Gastrocnemius medialis (tissue), 4 donors: Measurements from ENCODE around the gene COMP. TPM values are rescaled to one million over a fixed set of nuclear protein-coding genes. Genes with fewer than 3 reads are reported as not detected.
A peak's percentile ranks its signal among the peaks of the same experiment; 100 is the strongest.

ENCODE experiments used
- ATAC-seq, 2 donors: fragments of 150-250 bp; one replicate each; pipeline ENCODE4 v1.9.1; 2016
- DNase-seq, 2 donors: peaks; one replicate each; pipeline ENCODE4 v3.0.0-alpha.2; 2019
- H3K27ac ChIP-seq, 4 donors: fragments of 200-600 bp; sonication (generic); 1 replicate in 1 of 4; 2 replicates in 3 of 4; pipeline ENCODE4 v1.5.1; 2016 to 2018; ENCODE audit warnings: mild to moderate bottlenecking in 2 of 4, moderate library complexity in 1 of 4
- H3K27me3 ChIP-seq, 3 donors: fragments of 200-600 bp; sonication (generic) in 2 of 3; 1 replicate in 1 of 3; 2 replicates in 2 of 3; pipeline versions ENCODE4 v1.5.1 to v1.6.0; 2016 to 2019; ENCODE audit warnings: mild to moderate bottlenecking in 1 of 3, moderate library complexity in 1 of 3
- H3K36me3 ChIP-seq, 2 donors: fragments of 200-600 bp; sonication (generic) in 1 of 2; one replicate each; pipeline ENCODE4 v1.5.1; 2017 to 2018
- H3K4me1 ChIP-seq, 2 donors: fragments of 200-600 bp; sonication (generic) in 1 of 2; one replicate each; pipeline ENCODE4 v1.5.1; 2016 to 2017; ENCODE audit warnings: mild to moderate bottlenecking in 2 of 2
- H3K4me3 ChIP-seq, 4 donors: fragments of 200-600 bp; sonication (generic) in 3 of 4; 1 replicate in 1 of 4; 2 replicates in 3 of 4; pipeline ENCODE4 v1.5.1; 2016 to 2019; ENCODE audit warnings: mild to moderate bottlenecking in 2 of 4
- H3K9me3 ChIP-seq, 3 donors: fragments of 200-600 bp; sonication (generic) in 2 of 3; 1 replicate in 1 of 3; 2 replicates in 2 of 3; pipeline ENCODE4 v1.5.1; 2016 to 2019
- POLR2A ChIP-seq, 2 donors: fragments of 450-650 bp; IDR thresholded peaks; one replicate each; pipeline ENCODE4 v1.6.1; 2017; ENCODE audit warnings: antibody characterized with exemption in 2 of 2, mild to moderate bottlenecking in 2 of 2, moderate library complexity in 2 of 2
- in situ Hi-C, 4 donors: fragments of 200-750 bp; cut with MboI; loops; one replicate each; pipeline versions ENCODE4 v1.15.0 to v1.8.0; 2017; ENCODE audit warnings: low sequenced_read_pairs in 4 of 4
- intact Hi-C: fragments of 100-400 bp; cut with DNase I; formaldehyde crosslinking; loops from one replicate; pipeline ENCODE4 v1.15.1; 2023; ENCODE audit warnings: low total_unique reads
- total RNA-seq, 4 donors: library from RNA; depleted of rRNA; stranded (reverse); fragments of >200 nt; gene quantifications; one replicate each; pipeline versions ENCODE4 v1.1.0 to v1.2.3, GENCODE V29; 2016
- TF ChIP-seq, protein P1 (sequence below), 5 experiments: fragments of 450-650 bp in 3 of 5; fragments of 200-600 bp in 2 of 5; sonication (generic) in 2 of 5; IDR thresholded peaks in 4 of 5; conservative IDR thresholded peaks in 1 of 5; 1 replicate in 4 of 5; 2 replicates in 1 of 5; pipeline ENCODE4 v1.5.1; 2016 to 2019; ENCODE audit warnings: antibody characterized with exemption in 5 of 5, mild to moderate bottlenecking in 3 of 5, moderate library complexity in 3 of 5

Gene COMP
- total RNA-seq, 4 donors from 2014 or later = 0.24 to 77.8 (median 1.3) TPM; not detected in 1

DNA sequence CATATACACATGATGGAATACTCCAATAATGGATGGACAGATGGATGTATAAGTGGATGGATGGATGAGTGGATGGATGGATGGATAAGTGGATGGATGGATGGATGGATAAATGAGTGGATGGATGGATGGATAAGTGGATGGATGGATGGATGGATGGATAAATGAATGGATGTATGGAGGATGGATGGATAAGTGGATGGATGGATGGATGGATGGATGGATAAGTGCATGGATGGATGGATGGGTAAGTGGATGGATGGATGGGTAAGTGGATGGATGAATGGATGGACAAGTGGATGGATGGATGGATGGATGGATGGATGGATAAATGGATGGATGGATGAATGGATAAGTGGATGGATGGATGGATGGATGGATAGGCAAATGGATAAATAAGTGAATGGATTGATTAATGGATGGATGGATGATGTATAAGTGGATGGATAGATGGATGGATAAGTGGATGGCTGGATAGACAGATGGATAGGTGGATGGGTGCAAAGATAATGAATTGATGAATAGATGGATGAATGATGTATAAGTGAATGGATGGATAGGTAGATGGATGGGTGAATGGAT lies 8.4 kb upstream of the COMP start:
- no peak overlapping the region for H3K4me3 ChIP-seq
- H3K4me1 ChIP-seq = no peaks in the 10 kb centered on the region
- no peaks in the 10 kb centered on the region for H3K9me3 ChIP-seq
- ATAC-seq (no peak), DNase-seq (no peak)
- in situ Hi-C loops (no loop called here), intact Hi-C loops (no loop called here)
- peaks cover 19 to 37% (median 24%) of the 10 kb centered on the region in 3 donors for H3K27me3 ChIP-seq
- TF ChIP-seq, protein P1, sequence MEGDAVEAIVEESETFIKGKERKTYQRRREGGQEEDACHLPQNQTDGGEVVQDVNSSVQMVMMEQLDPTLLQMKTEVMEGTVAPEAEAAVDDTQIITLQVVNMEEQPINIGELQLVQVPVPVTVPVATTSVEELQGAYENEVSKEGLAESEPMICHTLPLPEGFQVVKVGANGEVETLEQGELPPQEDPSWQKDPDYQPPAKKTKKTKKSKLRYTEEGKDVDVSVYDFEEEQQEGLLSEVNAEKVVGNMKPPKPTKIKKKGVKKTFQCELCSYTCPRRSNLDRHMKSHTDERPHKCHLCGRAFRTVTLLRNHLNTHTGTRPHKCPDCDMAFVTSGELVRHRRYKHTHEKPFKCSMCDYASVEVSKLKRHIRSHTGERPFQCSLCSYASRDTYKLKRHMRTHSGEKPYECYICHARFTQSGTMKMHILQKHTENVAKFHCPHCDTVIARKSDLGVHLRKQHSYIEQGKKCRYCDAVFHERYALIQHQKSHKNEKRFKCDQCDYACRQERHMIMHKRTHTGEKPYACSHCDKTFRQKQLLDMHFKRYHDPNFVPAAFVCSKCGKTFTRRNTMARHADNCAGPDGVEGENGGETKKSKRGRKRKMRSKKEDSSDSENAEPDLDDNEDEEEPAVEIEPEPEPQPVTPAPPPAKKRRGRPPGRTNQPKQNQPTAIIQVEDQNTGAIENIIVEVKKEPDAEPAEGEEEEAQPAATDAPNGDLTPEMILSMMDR (IDR thresholded peaks at IDR 0.05 in 4 of 5, conservative IDR thresholded peaks at IDR 0.05 in 1 of 5) = no peak
- no peak for TF ChIP-seq POLR2A (IDR thresholded peaks at IDR 0.05)
- H3K36me3 ChIP-seq = no peaks in the 10 kb centered on the region
- no peak overlapping the region for H3K27ac ChIP-seq

DNA sequence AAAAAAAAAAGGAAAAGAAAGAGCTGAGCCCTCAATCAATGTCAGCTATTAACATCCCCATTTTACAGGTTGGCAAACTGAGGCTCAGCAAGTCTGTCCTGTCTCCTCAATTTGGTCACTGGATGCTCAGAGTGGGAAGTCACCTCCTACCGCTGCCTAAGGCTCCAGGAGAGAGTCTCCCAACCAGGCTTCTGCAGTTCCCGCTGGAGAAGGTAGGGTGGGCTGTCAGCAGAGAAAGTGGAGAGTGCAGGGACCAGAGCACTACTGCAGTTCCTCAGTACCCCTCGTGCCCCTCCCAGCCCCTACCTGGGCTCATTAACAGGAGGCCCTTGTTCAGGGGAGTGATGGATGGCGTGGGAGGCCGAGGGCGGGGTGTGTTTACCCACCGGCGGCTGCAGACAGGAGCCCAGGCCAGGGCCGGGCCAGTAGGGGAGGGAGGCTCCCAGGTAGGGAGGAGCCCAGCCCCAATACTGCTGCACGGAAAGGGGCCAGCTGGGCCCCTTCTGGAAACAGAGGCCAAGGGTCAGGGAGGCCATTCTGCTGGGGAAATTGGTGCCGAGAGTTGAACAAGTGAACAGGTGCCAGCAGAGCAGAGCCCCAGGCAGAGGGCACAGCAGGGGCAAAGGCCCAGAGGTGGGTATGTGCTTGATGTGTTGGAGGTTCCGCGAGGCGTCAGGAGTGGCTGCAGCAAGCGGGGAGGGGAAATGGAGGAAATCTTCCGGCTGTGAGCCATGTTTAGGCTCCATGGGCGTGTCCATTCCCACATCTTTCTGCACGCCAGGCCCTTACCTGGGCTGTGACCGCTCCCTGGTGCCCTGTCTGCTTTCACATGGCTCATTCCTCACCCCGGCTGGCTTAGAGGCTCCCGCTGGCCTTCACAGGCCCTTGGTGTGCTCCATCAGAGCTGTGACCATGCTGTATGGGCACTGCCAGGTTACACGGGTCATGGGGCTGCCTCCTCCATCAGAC lies 7.6 kb upstream of the COMP start:
- intact Hi-C loops (no loop called here), in situ Hi-C loops (no loop called here)
- Histone ChIP-seq H3K27ac (no peak overlapping the region), H3K36me3 (no peaks in the 10 kb centered on the region), H3K4me3 (no peak overlapping the region), H3K4me1 (no peaks in the 10 kb centered on the region), H3K27me3 (peaks cover 19 to 35% (median 24%) of the 10 kb centered on the region in 3 donors), H3K9me3 (no peaks in the 10 kb centered on the region)
- no peak for DNase-seq
- no peak for ATAC-seq
- no peak for TF ChIP-seq POLR2A (IDR thresholded peaks at IDR 0.05)
- TF ChIP-seq, protein P1 (IDR thresholded peaks at IDR 0.05 in 4 of 5, conservative IDR thresholded peaks at IDR 0.05 in 1 of 5) = no peak

DNA sequence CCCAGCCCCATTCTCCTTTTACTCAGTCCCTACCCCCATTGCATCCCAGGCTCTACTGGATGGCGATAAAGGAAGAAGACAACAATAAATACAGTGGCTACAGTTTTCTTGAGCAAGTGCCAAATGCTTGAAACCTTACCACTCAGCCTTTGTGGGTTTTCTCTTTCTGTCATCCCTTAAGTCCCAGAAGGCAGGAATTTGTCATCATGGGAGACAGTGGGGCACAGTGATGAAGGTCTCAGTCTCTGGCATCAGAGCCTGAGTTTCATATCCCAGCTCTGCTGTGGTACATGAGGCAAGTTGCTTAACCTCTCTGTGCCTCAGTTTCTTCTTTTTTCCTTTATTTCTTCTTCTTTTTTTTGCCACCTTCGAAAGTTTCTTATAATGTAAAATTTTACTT lies 5.1 kb upstream of the COMP start:
- H3K27me3 ChIP-seq = peaks cover 38 to 47% (median 38%) of the 10 kb centered on the region in 3 donors
- ATAC-seq (no peak), DNase-seq (no peak)
- no peak overlapping the region for H3K4me3 ChIP-seq
- H3K36me3 ChIP-seq = no peaks in the 10 kb centered on the region
- no peak for TF ChIP-seq POLR2A (IDR thresholded peaks at IDR 0.05)
- TF ChIP-seq, protein P1 (IDR thresholded peaks at IDR 0.05 in 4 of 5, conservative IDR thresholded peaks at IDR 0.05 in 1 of 5) = no peak
- H3K27ac ChIP-seq = no peak overlapping the region
- H3K9me3 ChIP-seq = no peaks in the 10 kb centered on the region
- in situ Hi-C loops (no loop called here), intact Hi-C loops (no loop called here)
- peaks cover 0 to under 1% of the 10 kb centered on the region in 2 donors for H3K4me1 ChIP-seq

DNA sequence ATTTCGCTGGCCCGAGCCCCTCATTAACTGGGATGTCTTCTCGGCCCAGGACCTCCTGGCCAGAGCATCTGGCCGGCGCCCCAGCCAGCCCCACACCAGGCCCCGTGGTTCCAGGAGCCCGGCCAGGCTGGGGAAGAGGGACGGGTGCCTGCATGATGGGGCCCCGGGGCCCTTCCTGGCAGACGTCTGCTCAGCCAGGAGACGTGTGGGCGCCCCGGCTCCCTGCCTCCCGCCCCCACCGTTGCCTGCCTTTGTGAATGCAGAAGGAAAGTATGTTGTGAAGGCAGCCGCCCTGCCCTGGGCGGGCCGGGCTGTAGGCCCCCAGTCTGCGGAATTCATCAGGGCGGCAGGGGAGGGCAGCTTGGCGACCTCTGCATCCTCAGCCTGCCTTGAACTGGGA lies 4.4 kb upstream of the COMP start:
- TF ChIP-seq, protein P1 (IDR thresholded peaks at IDR 0.05 in 4 of 5, conservative IDR thresholded peaks at IDR 0.05 in 1 of 5) = no peak
- TF ChIP-seq POLR2A (IDR thresholded peaks at IDR 0.05) = no peak
- no peaks in the 10 kb centered on the region for H3K36me3 ChIP-seq
- H3K9me3 ChIP-seq = no peaks in the 10 kb centered on the region
- H3K4me1 ChIP-seq = peaks cover 0 to 7% of the 10 kb centered on the region in 2 donors
- no peak overlapping the region for H3K27ac ChIP-seq
- intact Hi-C loops (no loop called here), in situ Hi-C loops (no loop called here)
- DNase-seq (no peak), ATAC-seq (peak in 1 of 2 donors; percentile 24)
- peaks cover 45 to 53% (median 45%) of the 10 kb centered on the region in 3 donors for H3K27me3 ChIP-seq
- H3K4me3 ChIP-seq = no peak overlapping the region
